Measurements from ENCODE around the gene GSK3B.
"Not testable (repeated sequence)": the region's sequence is repeated elsewhere in the genome, so short reads cannot be mapped to it uniquely, and the experiment has no call there.

GSK3B gene

GRCh38 chr3:119930286-119930685 is 164.0 kb downstream of the GSK3B start:
- DNase-seq = peak in 1 of 4 experiments; percentile 4

- no peak for DNase-seq
These were observed 167.1 kb downstream of the GSK3B start for GRCh38 chr3:119927190-119927589.

GRCh38 chr3:119924111-119925094 is 169.8 kb downstream of the GSK3B start:
- no peak for DNase-seq

GRCh38 chr3:119918992-119919933 is 175.0 kb downstream of the GSK3B start:
- no peak for DNase-seq

GRCh38 chr3:119913021-119913420 is 181.2 kb downstream of the GSK3B start:
- no peak for DNase-seq

GRCh38 chr3:119912220-119912619 is 182.0 kb downstream of the GSK3B start:
- peak; percentile 5 to 61 (median 28) for DNase-seq

GRCh38 chr3:119911748-119912147 is 182.5 kb downstream of the GSK3B start:
- DNase-seq = no peak

- no peak for DNase-seq
These were observed 192.2 kb downstream of the GSK3B start for GRCh38 chr3:119902061-119902460.

- no peak for DNase-seq
These were observed 193.1 kb downstream of the GSK3B start for GRCh38 chr3:119901148-119901547.

- no peak for DNase-seq
These were observed 195.1 kb downstream of the GSK3B start for GRCh38 chr3:119899192-119899511.

GRCh38 chr3:119898478-119899191 is 195.6 kb downstream of the GSK3B start:
- DNase-seq = no peak

GRCh38 chr3:119894195-119894594 is 200.1 kb downstream of the GSK3B start:
- DNase-seq = peak in 2 of 4 experiments; percentile 47 to 50

- DNase-seq = no peak
These were observed 200.5 kb downstream of the GSK3B start for GRCh38 chr3:119893769-119894168.

- peak; percentile 60 to 82 (median 68) for DNase-seq
These were observed 202.1 kb downstream of the GSK3B start for GRCh38 chr3:119891944-119892721.

- DNase-seq = not testable (repeated sequence)
These were observed 205.6 kb downstream of the GSK3B start for GRCh38 chr3:119888681-119889080.

- DNase-seq = no peak
These were observed 208.3 kb downstream of the GSK3B start for GRCh38 chr3:119885746-119886530.

GRCh38 chr3:119884161-119884557 is 210.1 kb downstream of the GSK3B start:
- DNase-seq = no peak

GRCh38 chr3:119883461-119884160 is 210.6 kb downstream of the GSK3B start:
- no peak for DNase-seq

- no peak for DNase-seq
These were observed 213.3 kb downstream of the GSK3B start for GRCh38 chr3:119880966-119881365.

- DNase-seq = peak in 2 of 4 experiments; percentile 58 to 59
These were observed 220.6 kb downstream of the GSK3B start for GRCh38 chr3:119873646-119874045.
